ENCODE data around the gene PEAR1. TPM values are rescaled to one million over a fixed set of nuclear protein-coding genes. Genes with fewer than 3 reads are reported as not detected.

Gene PEAR1
- total RNA-seq, 1 experiment from 2014 or later, result 10.8 TPM

MicroRNAs encoded within 50 kb of the gene (microRNA counts, 767-probe panel; counts per million panel counts)
- microRNA hsa-miR-765, result not detected

Small RNA genes within 50 kb of the gene (microRNA-seq; reads per million reads assigned to microRNA genes)
- not detected for gene MIR765 (ENCODE audit: borderline number of aligned reads)

Other genes starting within 250 kb of the PEAR1 start
- 8.4 TPM for gene NES, start 216.3 kb upstream of the PEAR1 start, total RNA-seq (2021; ENCODE audit: unreplicated experiment)
- 209 TPM for gene CRABP2, start 188.1 kb upstream of the PEAR1 start, total RNA-seq (2021; ENCODE audit: unreplicated experiment)
- gene METTL25B, start 165.2 kb upstream of the PEAR1 start, total RNA-seq (2021; ENCODE audit: unreplicated experiment), result 36.5 TPM
- 41.7 TPM for gene ISG20L2, start 165.0 kb upstream of the PEAR1 start, total RNA-seq (2021; ENCODE audit: unreplicated experiment)
- 111 TPM for gene MRPL24, start 152.6 kb upstream of the PEAR1 start, total RNA-seq (2021; ENCODE audit: unreplicated experiment)
- gene HDGF, start 142.0 kb upstream of the PEAR1 start, total RNA-seq (2021; ENCODE audit: unreplicated experiment), result 304 TPM
- 78.1 TPM for gene PRCC, start 126.2 kb upstream of the PEAR1 start, total RNA-seq (2021; ENCODE audit: unreplicated experiment)
- gene SH2D2A, start 76.9 kb upstream of the PEAR1 start, total RNA-seq (2021; ENCODE audit: unreplicated experiment), result 4.8 TPM
- not detected for gene INSRR, start 34.6 kb upstream of the PEAR1 start, total RNA-seq (2021; ENCODE audit: unreplicated experiment)
- gene NTRK1, start 32.9 kb upstream of the PEAR1 start, total RNA-seq (2021; ENCODE audit: unreplicated experiment), result 0.89 TPM
- not detected for gene LRRC71, start 26.9 kb downstream of the PEAR1 start, total RNA-seq (2021; ENCODE audit: unreplicated experiment)
- gene ARHGEF11, start 152.0 kb downstream of the PEAR1 start, total RNA-seq (2021; ENCODE audit: unreplicated experiment), result 28.9 TPM
- gene ETV3L, start 206.1 kb downstream of the PEAR1 start, total RNA-seq (2021; ENCODE audit: unreplicated experiment), result not detected
- gene ETV3, start 244.7 kb downstream of the PEAR1 start, total RNA-seq (2021; ENCODE audit: unreplicated experiment), result 21.2 TPM